Measurements from ENCODE around the gene MTG2. TPM values are rescaled to one million over a fixed set of nuclear protein-coding genes. Genes with fewer than 3 reads are reported as not detected.
A peak's percentile ranks its signal among the peaks of the same experiment; 100 is the strongest.

Gene MTG2, protein sequence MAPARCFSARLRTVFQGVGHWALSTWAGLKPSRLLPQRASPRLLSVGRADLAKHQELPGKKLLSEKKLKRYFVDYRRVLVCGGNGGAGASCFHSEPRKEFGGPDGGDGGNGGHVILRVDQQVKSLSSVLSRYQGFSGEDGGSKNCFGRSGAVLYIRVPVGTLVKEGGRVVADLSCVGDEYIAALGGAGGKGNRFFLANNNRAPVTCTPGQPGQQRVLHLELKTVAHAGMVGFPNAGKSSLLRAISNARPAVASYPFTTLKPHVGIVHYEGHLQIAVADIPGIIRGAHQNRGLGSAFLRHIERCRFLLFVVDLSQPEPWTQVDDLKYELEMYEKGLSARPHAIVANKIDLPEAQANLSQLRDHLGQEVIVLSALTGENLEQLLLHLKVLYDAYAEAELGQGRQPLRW
- 10 to 100 TPM; 19.1 to 28.9 TPM for total RNA-seq
- long read RNA-seq, transcript MTG2-201 (7 exons, 2,929 nt), result major isoform, 14 of 45 reads
- long read RNA-seq, partial matches to known transcripts, result 17 of 45 reads
- long read RNA-seq, other reads (novel, unspliced or antisense), result 13 of 45 reads

- intact Hi-C loops (cut with DNase I), result loop anchor here in 1 of 2 donors (10.0 kb wide), 2 partner anchors 52 to 182 kb away; partner anchors contain the start of genes LAMA5 and OSBPL2
- DNase-seq (peak; percentile 97), ATAC-seq (peak; percentile 97 to 98)
These were observed at the start of gene MTG2 for GRCh38 chr20:62182469-62183425. Gene MTG2, plus strand, starts transcription at chr20:62183028. Its CDS starts 10,393 bp downstream, at chr20:62193421.

DNA sequence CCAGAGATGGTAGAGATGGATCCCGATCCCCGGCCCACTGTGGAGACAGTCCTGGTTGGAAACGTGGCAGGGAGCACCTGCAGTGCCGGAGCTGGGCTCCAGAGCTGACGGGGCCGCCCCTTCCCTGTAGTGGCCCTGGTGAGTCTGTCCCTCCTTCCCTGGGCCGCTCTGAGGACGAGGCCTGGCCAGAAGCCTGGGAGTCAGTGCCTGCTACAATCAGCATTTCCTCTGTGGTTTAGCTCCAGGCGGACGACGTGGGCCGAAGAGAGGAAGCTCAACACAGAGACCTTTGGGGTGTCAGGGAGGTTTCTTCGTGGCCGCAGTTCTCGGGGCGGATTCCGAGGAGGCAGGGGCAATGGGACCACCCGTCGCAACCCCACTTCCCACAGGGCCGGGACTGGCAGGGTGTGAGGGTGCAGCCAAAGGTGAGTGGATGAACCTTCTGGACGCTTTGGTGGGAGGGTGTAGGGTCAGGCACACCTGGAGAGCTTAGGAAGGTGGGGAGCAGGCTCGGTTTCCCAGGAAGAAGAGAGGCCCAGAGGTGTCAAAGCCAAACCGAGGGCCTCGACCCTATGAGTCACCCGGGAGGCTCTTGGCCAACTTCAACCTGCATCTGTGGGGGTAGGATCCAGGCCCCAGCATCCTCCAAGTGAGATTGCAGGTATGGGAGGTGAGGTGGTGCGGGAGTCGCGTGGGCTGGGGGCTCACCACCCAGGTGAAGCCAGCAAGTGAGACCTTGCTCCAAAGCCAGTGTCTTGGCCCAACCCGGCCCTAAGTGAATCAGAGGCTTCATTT is 49.6 kb upstream of the MTG2 start:
- DNase-seq, result no peak
- intact Hi-C loops (cut with DNase I), result no loop called here
- ATAC-seq, result peak in 1 of 2 donors; percentile 46

- ATAC-seq (peak; percentile 23 to 67), DNase-seq (no peak)
- intact Hi-C loops (cut with DNase I), result no loop called here
These were observed 49.0 kb upstream of the MTG2 start for GRCh38 chr20:62133864-62134263.

GRCh38 chr20:62134735-62135231 is 48.0 kb upstream of the MTG2 start:
- ATAC-seq (peak; percentile 17 to 44), DNase-seq (no peak)
- intact Hi-C loops (cut with DNase I), result loop anchor here (5.0 kb wide), 3 partner anchors 72 to 122 kb away; no protein-coding TSS in a partner anchor

DNA sequence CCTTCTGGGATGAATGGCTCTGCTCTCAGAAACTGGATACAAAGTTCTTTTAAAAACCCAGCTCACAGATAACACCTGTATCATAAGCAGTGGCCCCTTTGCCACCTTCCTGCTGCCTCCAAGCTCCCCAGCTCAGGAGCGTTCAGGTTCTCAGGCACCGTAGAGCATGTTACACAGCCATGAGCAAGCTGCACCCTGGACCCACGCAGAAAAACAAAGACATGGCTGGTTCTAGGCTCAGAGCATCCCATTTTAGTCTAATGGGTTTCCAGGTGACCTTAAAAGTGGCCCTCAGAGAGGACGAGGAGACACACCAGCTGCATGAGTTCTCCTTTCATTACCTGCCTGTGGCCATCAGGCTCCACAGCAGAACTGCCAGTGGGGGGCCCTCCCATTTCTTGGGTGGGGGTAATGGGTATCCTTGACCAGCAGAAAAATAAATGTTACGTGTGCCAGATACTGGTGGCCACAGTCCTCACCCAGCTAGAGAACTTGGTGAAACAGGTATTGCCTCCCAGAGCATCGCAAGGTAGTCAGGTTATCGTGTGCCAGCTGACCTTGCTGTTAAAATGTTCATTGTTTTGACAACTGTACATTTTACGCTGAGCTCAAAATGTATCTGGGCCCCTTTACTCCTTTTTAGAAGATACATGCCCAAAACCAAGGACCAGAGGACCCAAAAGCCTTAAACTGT is 47.1 kb upstream of the MTG2 start:
- DNase-seq (no peak), ATAC-seq (no peak)
- intact Hi-C loops (cut with DNase I), result loop anchor here (5.0 kb wide), 3 partner anchors 73 to 123 kb away; no protein-coding TSS in a partner anchor

- DNase-seq (peak; percentile 66), ATAC-seq (peak; percentile 32 to 34)
- intact Hi-C loops (cut with DNase I), result loop anchor here (5.0 kb wide), 3 partner anchors 74 to 124 kb away; no protein-coding TSS in a partner anchor
These were observed 46.3 kb upstream of the MTG2 start for GRCh38 chr20:62136283-62137091.

DNA sequence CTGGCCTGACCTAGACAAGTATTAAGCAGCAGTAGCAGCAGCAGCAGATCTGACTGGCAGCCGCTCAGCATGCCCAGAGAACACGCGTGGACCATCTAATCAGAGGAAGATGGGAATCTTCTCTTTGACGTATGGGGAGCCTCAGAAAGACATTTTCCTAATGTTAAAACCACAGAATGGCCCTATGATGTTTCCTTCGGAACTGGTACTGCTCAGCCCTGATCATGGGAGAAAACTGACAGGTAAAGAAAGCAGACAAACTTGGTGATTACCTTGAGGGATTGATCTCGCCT is 45.8 kb upstream of the MTG2 start:
- DNase-seq, result no peak
- intact Hi-C loops (cut with DNase I), result loop anchor here (5.0 kb wide), 3 partner anchors 75 to 125 kb away; no protein-coding TSS in a partner anchor
- no peak for ATAC-seq

DNA sequence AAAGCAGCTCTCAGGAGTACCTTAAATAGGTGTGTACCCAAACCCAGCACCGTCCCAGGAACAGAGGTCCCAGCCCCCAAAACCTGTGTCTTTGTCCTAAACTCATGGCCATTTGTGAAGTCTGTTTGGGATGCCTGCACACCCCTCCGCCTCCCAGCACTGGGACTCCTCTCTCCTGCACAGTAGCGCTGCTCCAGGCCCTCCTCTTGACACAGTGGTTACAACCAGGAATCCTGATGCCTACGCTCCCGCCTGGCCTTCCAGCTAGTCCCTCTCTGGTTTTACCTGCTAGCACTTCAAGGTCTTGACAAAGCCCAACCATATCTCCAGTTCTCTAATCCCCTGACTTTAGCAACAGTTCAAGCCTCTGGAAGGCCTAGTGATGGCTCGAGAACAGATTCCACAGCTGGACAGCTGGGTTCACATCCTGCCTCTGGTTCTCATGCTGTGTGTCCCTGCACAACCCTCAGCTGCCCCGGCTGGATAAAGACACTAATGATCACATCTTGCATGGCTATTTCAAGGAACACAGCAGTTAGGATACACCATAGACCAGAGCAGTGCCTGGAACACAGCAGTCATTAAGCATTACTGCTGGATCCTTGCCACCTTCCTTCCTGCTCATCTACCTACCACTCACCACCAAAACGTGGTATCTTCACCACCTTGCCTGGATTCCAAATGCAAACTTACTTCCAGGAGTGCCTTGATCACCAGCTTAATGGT is 45.2 kb upstream of the MTG2 start:
- no peak for ATAC-seq
- intact Hi-C loops (cut with DNase I), result loop anchor here (5.0 kb wide), 3 partner anchors 75 to 125 kb away; no protein-coding TSS in a partner anchor
- DNase-seq, result no peak

DNA sequence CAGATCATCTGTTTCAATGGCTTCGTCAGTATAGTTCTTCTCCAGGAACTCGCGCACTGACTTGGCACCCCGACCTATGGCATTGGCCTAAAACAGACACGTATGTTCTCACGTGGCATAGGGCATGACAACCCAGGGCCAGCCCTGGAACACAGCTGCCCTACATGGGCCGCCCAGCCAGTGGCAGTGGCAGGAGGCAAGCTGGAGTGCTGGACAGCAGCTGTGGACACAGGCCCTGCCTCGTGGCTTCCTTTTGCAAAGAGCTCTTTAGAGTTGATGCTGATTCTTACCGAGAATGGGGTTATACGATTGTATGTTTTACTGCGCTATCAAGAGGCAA is 44.7 kb upstream of the MTG2 start:
- ATAC-seq, result no peak
- intact Hi-C loops (cut with DNase I), result loop anchor here (5.0 kb wide), 3 partner anchors 76 to 126 kb away; no protein-coding TSS in a partner anchor
- no peak for DNase-seq

- DNase-seq, result no peak
- intact Hi-C loops (cut with DNase I), result loop anchor here (5.0 kb wide), 3 partner anchors 77 to 127 kb away; no protein-coding TSS in a partner anchor
- ATAC-seq, result no peak
These were observed 43.9 kb upstream of the MTG2 start for GRCh38 chr20:62138912-62139311.

DNA sequence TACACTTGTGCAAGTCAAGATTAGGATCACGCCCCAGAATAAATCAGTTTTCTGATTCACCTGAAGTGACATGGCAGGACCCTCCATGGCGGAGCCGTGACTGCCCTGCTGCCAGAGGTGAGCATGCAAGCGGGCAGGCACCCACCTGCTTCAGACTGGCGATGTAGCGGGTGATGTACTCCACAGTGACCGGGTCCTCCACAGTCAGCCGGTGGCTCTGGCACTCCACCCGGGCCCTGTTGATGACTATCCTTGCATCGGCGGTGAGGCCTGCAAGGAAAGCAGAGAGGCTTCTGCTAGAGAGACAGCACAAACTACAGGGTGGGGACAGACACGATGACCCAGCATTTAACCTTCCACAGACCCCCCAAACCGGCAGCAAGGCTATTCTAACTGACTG is 43.2 kb upstream of the MTG2 start:
- ATAC-seq (no peak), DNase-seq (no peak)
- intact Hi-C loops (cut with DNase I), result loop anchor here (5.0 kb wide), 3 partner anchors 77 to 127 kb away; no protein-coding TSS in a partner anchor

- intact Hi-C loops (cut with DNase I), result no loop called here
- no peak for ATAC-seq
- DNase-seq, result no peak
These were observed 41.8 kb upstream of the MTG2 start for GRCh38 chr20:62141043-62141396.

- ATAC-seq (peak in 1 of 2 donors; percentile 1), DNase-seq (no peak)
- intact Hi-C loops (cut with DNase I), result no loop called here
These were observed 41.2 kb upstream of the MTG2 start for GRCh38 chr20:62141397-62142251.

DNA sequence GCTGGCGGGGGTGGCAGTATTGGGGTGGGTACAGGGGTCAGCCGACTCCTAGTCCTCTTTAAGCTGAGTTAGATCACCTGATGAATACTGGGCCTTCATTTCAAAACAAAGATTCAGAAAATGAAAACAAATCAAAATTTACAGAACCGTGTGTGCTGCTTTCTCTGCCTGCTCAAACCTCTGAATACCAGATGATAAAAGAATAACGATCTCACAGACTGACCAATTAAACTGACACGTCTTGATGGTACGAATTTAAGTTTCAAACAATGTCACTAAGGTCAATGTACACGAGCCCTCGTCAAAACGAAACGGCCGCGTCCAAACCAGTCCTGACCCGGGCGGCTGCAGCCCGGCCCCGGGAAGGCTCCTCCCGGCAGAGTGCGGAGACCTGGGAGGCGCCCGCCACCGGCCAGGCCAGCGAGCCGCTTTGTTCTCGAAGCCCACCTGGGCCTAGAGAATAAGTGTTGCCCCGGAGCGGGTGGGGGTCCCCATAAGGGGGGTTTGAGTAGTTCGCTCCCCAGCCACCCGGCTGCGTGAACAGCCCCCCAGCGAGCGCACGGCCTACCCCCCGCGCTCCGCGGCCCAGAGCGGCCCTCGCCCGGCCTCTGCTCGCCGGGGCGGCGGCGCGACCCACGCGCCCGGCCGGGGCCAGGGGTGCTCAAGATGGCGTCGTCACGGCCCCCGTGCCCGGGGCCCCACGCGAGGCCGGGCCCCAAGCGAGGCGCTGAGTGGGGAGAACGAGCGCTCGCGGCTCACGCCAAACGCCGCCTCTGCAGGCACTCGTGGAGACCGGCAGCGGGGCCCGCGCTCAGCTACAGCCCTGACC is 40.4 kb upstream of the MTG2 start:
- intact Hi-C loops (cut with DNase I), result no loop called here
- DNase-seq (no peak), ATAC-seq (peak; percentile 10 to 16)
